GM12864 (cell line): ENCODE results near the gene GIGYF2.
A peak's percentile ranks its signal among the peaks of the same experiment; 100 is the strongest.
"Not testable (repeated sequence)": the region's sequence is repeated elsewhere in the genome, so short reads cannot be mapped to it uniquely, and the experiment has no call there.

Source experiments
- DNase-seq: peaks from one replicate; pipeline ENCODE4 v3.0.0-alpha.2; 2011; ENCODE audit warnings: low read depth
- H3K4me3 ChIP-seq: 2 replicates; pipeline ENCODE4 v1.5.1; 2011; ENCODE audit warnings: mild to moderate bottlenecking, low read depth, low read length, control low read depth
- CTCF ChIP-seq: IDR thresholded peaks from 2 replicates; pipeline ENCODE4 v1.5.1; 2011; ENCODE audit warnings: low read depth, mild to moderate bottlenecking, moderate library complexity, low read length, control low read depth, inconsistent platforms; ENCODE audit errors: missing control alignments

The GIGYF2 gene

GRCh38 chr2:232689152-232689910 is 7.8 kb upstream of the GIGYF2 start:
- H3K4me3 ChIP-seq = no peak overlapping the region
- no peak for DNase-seq
- no peak for TF ChIP-seq CTCF

- H3K4me3 ChIP-seq, DNase-seq: not testable (repeated sequence)
Observed at GRCh38 chr2:232691117-232691516, 6.0 kb upstream of the GIGYF2 start.

- DNase-seq = no peak
- TF ChIP-seq CTCF = no peak
- H3K4me3 ChIP-seq = no peak overlapping the region
Observed at GRCh38 chr2:232693344-232693743, 3.8 kb upstream of the GIGYF2 start.

- peak overlapping the region; percentile 42 for H3K4me3 ChIP-seq
Observed at GRCh38 chr2:232696609-232697058, 497 bp upstream of the GIGYF2 start.

GRCh38 chr2:232697807-232698110 is 628 bp downstream of the GIGYF2 start:
- no peak for TF ChIP-seq CTCF
- no peak for DNase-seq
- H3K4me3 ChIP-seq = peak overlapping the region; percentile 93

More at GRCh38 chr2:232696609-232697058, 497 bp upstream of the GIGYF2 start:
- no peak for TF ChIP-seq CTCF
- DNase-seq = no peak

- no peak for TF ChIP-seq CTCF
- no peak for DNase-seq
- peak overlapping the region; percentile 93 for H3K4me3 ChIP-seq
Observed at GRCh38 chr2:232698556-232699091, 1.5 kb downstream of the GIGYF2 start.

GRCh38 chr2:232699110-232699509 is 2.0 kb downstream of the GIGYF2 start:
- H3K4me3 ChIP-seq = no peak overlapping the region; the same call in 1 of the 2 replicates
- DNase-seq = no peak
- TF ChIP-seq CTCF = no peak
